Panc1 (cell line): ENCODE results near the gene RAMP2. TPM values are rescaled to one million over a fixed set of nuclear protein-coding genes. Genes with fewer than 3 reads are reported as not detected.

Source experiments
- ATAC-seq: fragments of 200-7000 bp; cut with Tn5 transposase; 2 replicates; pipeline ENCODE4 v1.9.1; 2020; ENCODE audit warnings: mild to moderate bottlenecking, moderate library complexity
- BruUV-seq: library from RNA; stranded (reverse); fragments of 400-500 nt; replicated peaks from 2 replicates; lab custom pipeline; 2021; lab: Mats Ljungman, UMichigan
- CTCF ChIA-PET: fragments of 300-600 bp; sonication (Branson Sonifier 250); formaldehyde crosslinking; loops from one replicate; lab custom pipeline; 2022; ENCODE audit warnings: antibody characterized with exemption; lab: Charles Lee
- POLR2A ChIA-PET: fragments of 300-600 bp; sonication (Branson Sonifier 250); formaldehyde crosslinking; loops from one replicate; lab custom pipeline; 2022; ENCODE audit warnings: antibody characterized with exemption; lab: Charles Lee
- DNase-seq: peaks from one replicate; pipeline ENCODE4 v3.0.0-alpha.2; 2010; ENCODE audit warnings: low read depth, low spot score
- H3K27ac ChIP-seq: 2 replicates; pipeline ENCODE4 v1.5.1; 2011; ENCODE audit warnings: mild to moderate bottlenecking, low read length, inconsistent platforms
- H3K27me3 ChIP-seq: fragments of 200-500 bp; sonication (Bioruptor generic); 2 replicates; pipeline ENCODE4 v1.6.0; 2014; ENCODE audit warnings: low read length, inconsistent platforms; ENCODE audit not compliant: control insufficient read depth, insufficient read depth
- H3K36me3 ChIP-seq: fragments of 200-500 bp; sonication (Bioruptor generic); 2 replicates; pipeline ENCODE4 v1.5.1; 2014; ENCODE audit warnings: inconsistent platforms, mild to moderate bottlenecking, low read length, moderate library complexity; ENCODE audit not compliant: control insufficient read depth, insufficient read depth
- H3K4me1 ChIP-seq: 2 replicates; pipeline ENCODE4 v1.5.1; 2011; ENCODE audit warnings: inconsistent platforms, mild to moderate bottlenecking, low read length, moderate library complexity; ENCODE audit not compliant: control insufficient read depth, insufficient read depth
- H3K4me3 ChIP-seq, 2 experiments: 2 replicates each; pipeline ENCODE4 v1.5.1; 2011 to 2012; ENCODE audit warnings: low read depth in 2 of 2, low read length in 2 of 2, mild to moderate bottlenecking in 2 of 2, inconsistent platforms in 1 of 2, moderate library complexity in 1 of 2
- H3K9me3 ChIP-seq: fragments of 200-500 bp; sonication (Bioruptor generic); 2 replicates; pipeline ENCODE4 v1.5.1; 2014; ENCODE audit warnings: low read depth, mild to moderate bottlenecking, inconsistent platforms, low read length, moderate library complexity; ENCODE audit not compliant: control insufficient read depth, insufficient read depth
- POLR2AphosphoS5 ChIP-seq: IDR thresholded peaks from 2 replicates; pipeline ENCODE4 v1.6.1; 2012; ENCODE audit warnings: mild to moderate bottlenecking, low read depth, low read length, moderate library complexity
- SIN3A ChIP-seq: IDR thresholded peaks from 2 replicates; pipeline ENCODE4 v1.6.1; 2012; ENCODE audit warnings: low read depth, mild to moderate bottlenecking, low read length, moderate library complexity, borderline replicate concordance; ENCODE audit not compliant: insufficient read depth
- TCF7L2 ChIP-seq: IDR thresholded peaks from 2 replicates; pipeline ENCODE4 v1.6.1; 2011; ENCODE audit warnings: mild to moderate bottlenecking, low read depth, low read length, inconsistent platforms
- in situ Hi-C: cut with HindIII; loops from 2 replicates; pipeline ENCODE4 v1.10.0; 2016; ENCODE audit warnings: low sequenced_read_pairs, low pct_unique_long_range_greater_than_20kb
- intact Hi-C: fragments of 100-400 bp; cut with micrococcal nuclease; formaldehyde crosslinking; loops from one replicate; pipeline ENCODE4 v1.10.0; 2022; ENCODE audit not compliant: unreplicated experiment
- total RNA-seq: library from RNA; stranded (reverse); gene quantifications from one replicate; pipeline ENCODE4 v1.2.1, GENCODE V29; 2021; ENCODE audit not compliant: unreplicated experiment
- TF ChIP-seq, protein P1 (sequence below): fragments of 450-650 bp; IDR thresholded peaks from 2 replicates; pipeline ENCODE4 v1.5.1; 2017; ENCODE audit warnings: mild to moderate bottlenecking
- TF ChIP-seq, protein P2 (sequence below), 2 experiments: IDR thresholded peaks; 2 replicates each; pipeline ENCODE4 v1.6.1; 2011 to 2012; ENCODE audit warnings: low read depth in 2 of 2, control low read depth in 1 of 2, low read length in 1 of 2, mild to moderate bottlenecking in 1 of 2, moderate library complexity in 1 of 2; ENCODE audit not compliant: insufficient read depth in 1 of 2

Gene RAMP2
- total RNA-seq, 1 experiment from 2014 or later = 1.1 TPM

GRCh38 chr17:42792545-42792944 lies 31.5 kb downstream of the RAMP2 start:
- TF ChIP-seq, protein P1, sequence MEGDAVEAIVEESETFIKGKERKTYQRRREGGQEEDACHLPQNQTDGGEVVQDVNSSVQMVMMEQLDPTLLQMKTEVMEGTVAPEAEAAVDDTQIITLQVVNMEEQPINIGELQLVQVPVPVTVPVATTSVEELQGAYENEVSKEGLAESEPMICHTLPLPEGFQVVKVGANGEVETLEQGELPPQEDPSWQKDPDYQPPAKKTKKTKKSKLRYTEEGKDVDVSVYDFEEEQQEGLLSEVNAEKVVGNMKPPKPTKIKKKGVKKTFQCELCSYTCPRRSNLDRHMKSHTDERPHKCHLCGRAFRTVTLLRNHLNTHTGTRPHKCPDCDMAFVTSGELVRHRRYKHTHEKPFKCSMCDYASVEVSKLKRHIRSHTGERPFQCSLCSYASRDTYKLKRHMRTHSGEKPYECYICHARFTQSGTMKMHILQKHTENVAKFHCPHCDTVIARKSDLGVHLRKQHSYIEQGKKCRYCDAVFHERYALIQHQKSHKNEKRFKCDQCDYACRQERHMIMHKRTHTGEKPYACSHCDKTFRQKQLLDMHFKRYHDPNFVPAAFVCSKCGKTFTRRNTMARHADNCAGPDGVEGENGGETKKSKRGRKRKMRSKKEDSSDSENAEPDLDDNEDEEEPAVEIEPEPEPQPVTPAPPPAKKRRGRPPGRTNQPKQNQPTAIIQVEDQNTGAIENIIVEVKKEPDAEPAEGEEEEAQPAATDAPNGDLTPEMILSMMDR = no peak
- TF ChIP-seq TCF7L2 = no peak
- TF ChIP-seq, protein P2, sequence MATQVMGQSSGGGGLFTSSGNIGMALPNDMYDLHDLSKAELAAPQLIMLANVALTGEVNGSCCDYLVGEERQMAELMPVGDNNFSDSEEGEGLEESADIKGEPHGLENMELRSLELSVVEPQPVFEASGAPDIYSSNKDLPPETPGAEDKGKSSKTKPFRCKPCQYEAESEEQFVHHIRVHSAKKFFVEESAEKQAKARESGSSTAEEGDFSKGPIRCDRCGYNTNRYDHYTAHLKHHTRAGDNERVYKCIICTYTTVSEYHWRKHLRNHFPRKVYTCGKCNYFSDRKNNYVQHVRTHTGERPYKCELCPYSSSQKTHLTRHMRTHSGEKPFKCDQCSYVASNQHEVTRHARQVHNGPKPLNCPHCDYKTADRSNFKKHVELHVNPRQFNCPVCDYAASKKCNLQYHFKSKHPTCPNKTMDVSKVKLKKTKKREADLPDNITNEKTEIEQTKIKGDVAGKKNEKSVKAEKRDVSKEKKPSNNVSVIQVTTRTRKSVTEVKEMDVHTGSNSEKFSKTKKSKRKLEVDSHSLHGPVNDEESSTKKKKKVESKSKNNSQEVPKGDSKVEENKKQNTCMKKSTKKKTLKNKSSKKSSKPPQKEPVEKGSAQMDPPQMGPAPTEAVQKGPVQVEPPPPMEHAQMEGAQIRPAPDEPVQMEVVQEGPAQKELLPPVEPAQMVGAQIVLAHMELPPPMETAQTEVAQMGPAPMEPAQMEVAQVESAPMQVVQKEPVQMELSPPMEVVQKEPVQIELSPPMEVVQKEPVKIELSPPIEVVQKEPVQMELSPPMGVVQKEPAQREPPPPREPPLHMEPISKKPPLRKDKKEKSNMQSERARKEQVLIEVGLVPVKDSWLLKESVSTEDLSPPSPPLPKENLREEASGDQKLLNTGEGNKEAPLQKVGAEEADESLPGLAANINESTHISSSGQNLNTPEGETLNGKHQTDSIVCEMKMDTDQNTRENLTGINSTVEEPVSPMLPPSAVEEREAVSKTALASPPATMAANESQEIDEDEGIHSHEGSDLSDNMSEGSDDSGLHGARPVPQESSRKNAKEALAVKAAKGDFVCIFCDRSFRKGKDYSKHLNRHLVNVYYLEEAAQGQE (IDR thresholded peaks at IDR 0.05; ENCODE audit: insufficient read depth in 1 of 2, low read depth in 2 of 2, low read length in 1 of 2) = no peak
- TF ChIP-seq POLR2AphosphoS5 = no peak
- no peak for ATAC-seq
- no peak for DNase-seq
- Histone ChIP-seq H3K9me3 (no peaks in the 10 kb centered on the region), H3K27ac (no peak overlapping the region), H3K36me3 (no peaks in the 10 kb centered on the region), H3K4me1 (peaks cover 4% of the 10 kb centered on the region), H3K4me3 (no peak overlapping the region), H3K27me3 (no peaks in the 10 kb centered on the region)
- intact Hi-C loops = no loop called here
- ChIA-PET CTCF (no interaction called here), POLR2A (no interaction called here)
- BruUV-seq = no TSS peak
- in situ Hi-C loops = no loop called here

DNA sequence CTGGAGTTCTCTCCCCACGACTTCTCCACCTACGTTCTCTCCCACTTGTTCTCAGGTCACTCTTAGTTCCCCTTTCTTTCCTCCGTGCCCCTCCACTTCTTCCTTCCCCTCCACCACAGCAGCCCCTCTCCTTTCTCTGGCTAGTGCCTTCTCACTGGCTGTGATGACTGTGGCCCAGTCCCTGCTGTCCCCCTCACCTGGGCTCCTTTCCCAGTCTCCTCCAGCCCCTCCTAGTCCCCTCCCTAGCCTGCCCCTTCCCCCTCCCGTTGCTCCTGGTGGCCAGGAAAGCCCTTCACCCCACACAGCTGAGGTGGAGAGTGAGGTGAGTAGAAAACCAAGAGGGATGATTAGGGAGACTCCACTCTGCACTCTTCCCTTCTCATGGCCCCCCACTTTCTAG lies 34.0 kb downstream of the RAMP2 start:
- Histone ChIP-seq H3K4me1 (peaks cover 6% of the 10 kb centered on the region), H3K27me3 (no peaks in the 10 kb centered on the region), H3K9me3 (no peaks in the 10 kb centered on the region), H3K4me3 (no peak overlapping the region), H3K27ac (no peak overlapping the region), H3K36me3 (no peaks in the 10 kb centered on the region)
- ChIA-PET CTCF (no interaction called here), POLR2A (no interaction called here)
- in situ Hi-C loops = no loop called here
- intact Hi-C loops = no loop called here
- TF ChIP-seq, protein P2 (IDR thresholded peaks at IDR 0.05; ENCODE audit: insufficient read depth in 1 of 2, low read depth in 2 of 2, low read length in 1 of 2) = no peak
- TF ChIP-seq SIN3A (no peak), TCF7L2 (no peak), POLR2AphosphoS5 (no peak)
- TF ChIP-seq, protein P1 = no peak
- ATAC-seq = no peak
- BruUV-seq = no TSS peak
- no peak for DNase-seq
